HG03571 (cell line): Measurements from ENCODE around the gene TRIM46.
"Not testable (repeated sequence)": the region's sequence is repeated elsewhere in the genome, so short reads cannot be mapped to it uniquely, and the experiment has no call there.

ENCODE experiments used
- ATAC-seq: cut with Tn5 transposase; IDR thresholded peaks from one replicate; pipeline ENCODE4 v1.9.1; 2021; ENCODE audit not compliant: unreplicated experiment

The TRIM46 gene

GRCh38 chr1:155226188-155226909 lies 52.7 kb downstream of the TRIM46 start:
- ATAC-seq: no peak

GRCh38 chr1:155226910-155227260 lies 53.2 kb downstream of the TRIM46 start:
- no peak for ATAC-seq

- ATAC-seq: peak; percentile 90
Measured at GRCh38 chr1:155227261-155228095, 53.8 kb downstream of the TRIM46 start.

- ATAC-seq: no peak
Measured at GRCh38 chr1:155228096-155228427, 54.4 kb downstream of the TRIM46 start.

- ATAC-seq: not testable (repeated sequence)
Measured at GRCh38 chr1:155231302-155231701, 57.7 kb downstream of the TRIM46 start.

GRCh38 chr1:155232001-155232978 lies 58.6 kb downstream of the TRIM46 start:
- ATAC-seq: not testable (repeated sequence)

GRCh38 chr1:155233502-155233901 lies 59.9 kb downstream of the TRIM46 start:
- not testable (repeated sequence) for ATAC-seq
